Activated CD8-positive, alpha-beta memory T cell treated with anti-CD3 and anti-CD28 coated beads, Interleukin-2, amount 10 ng/mL, durations not matched to agents 7 days and 5 days (primary cell): ENCODE data around the gene KIF3B. TPM values are rescaled to one million over a fixed set of nuclear protein-coding genes. Genes with fewer than 3 reads are reported as not detected.
A peak's percentile ranks its signal among the peaks of the same experiment; 100 is the strongest.
"Not testable (repeated sequence)": the region's sequence is repeated elsewhere in the genome, so short reads cannot be mapped to it uniquely, and the experiment has no call there.

Experiments used
- ATAC-seq: fragments of 150-1000 bp; cut with Tn5 transposase; one replicate; pipeline ENCODE4 v1.10.0; 2021; ENCODE audit warnings: moderate library complexity
- CTCF ChIA-PET: fragments of 350-600 bp; sonication (Branson Sonifier 250); formaldehyde crosslinking; loops from one replicate; lab custom pipeline; 2021; ENCODE audit warnings: antibody characterized with exemption; lab: Charles Lee
- DNase-seq: peaks from one replicate; pipeline ENCODE4 v3.0.0-alpha.2; 2020
- H3K27ac Mint-ChIP-seq: one replicate; pipeline ENCODE4 v1.8.0; 2021; ENCODE audit warnings: mild to moderate bottlenecking, mixed read lengths
- H3K27me3 Mint-ChIP-seq: one replicate; pipeline ENCODE4 v1.8.0; 2021; ENCODE audit warnings: mixed read lengths
- H3K36me3 Mint-ChIP-seq: one replicate; pipeline ENCODE4 v1.8.0; 2021; ENCODE audit warnings: mild to moderate bottlenecking, mixed read lengths
- H3K4me1 Mint-ChIP-seq: one replicate; pipeline ENCODE4 v1.8.0; 2021; ENCODE audit warnings: mixed read lengths
- H3K4me3 Mint-ChIP-seq: one replicate; pipeline ENCODE4 v1.8.0; 2021; ENCODE audit warnings: mild to moderate bottlenecking, moderate library complexity, mixed read lengths
- H3K9me3 Mint-ChIP-seq: one replicate; pipeline ENCODE4 v1.8.0; 2022; ENCODE audit warnings: low read depth, mixed read lengths
- total RNA-seq, 2 experiments: library from RNA; stranded (reverse); gene quantifications; one replicate each; pipeline ENCODE4 v1.2.3, GENCODE V29; 2021

KIF3B gene
- total RNA-seq, 2 experiments from 2014 or later, result 19.9 to 26.0 TPM

DNA sequence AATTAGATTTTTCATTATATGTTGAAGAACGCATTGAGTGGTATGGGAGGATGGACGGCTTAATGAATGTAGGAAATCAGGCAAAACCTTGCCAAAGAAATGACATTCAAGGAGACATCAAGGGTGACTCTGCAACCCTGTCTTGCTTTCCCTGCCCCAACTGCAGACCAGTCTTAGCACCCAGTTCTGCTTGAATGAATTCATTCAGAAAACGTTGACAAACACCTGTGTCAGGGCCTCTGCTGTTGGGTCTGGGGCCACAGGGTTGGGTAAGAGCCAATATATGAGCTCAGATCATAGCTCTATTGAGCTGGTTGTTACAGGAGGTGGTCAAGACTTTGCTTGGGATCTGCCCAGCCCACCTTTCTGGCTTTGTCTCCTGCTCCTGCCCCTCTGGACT is 73.0 kb downstream of the KIF3B start:
- H3K4me3 Mint-ChIP-seq, result no peak overlapping the region
- DNase-seq (no peak), ATAC-seq (no peak)
- no peak overlapping the region for H3K27ac Mint-ChIP-seq
- H3K4me1 Mint-ChIP-seq, result peaks cover 37% of the 10 kb centered on the region
- H3K9me3 Mint-ChIP-seq, result no peaks in the 10 kb centered on the region
- H3K27me3 Mint-ChIP-seq, result peaks cover 2% of the 10 kb centered on the region
- peaks cover 13% of the 10 kb centered on the region for H3K36me3 Mint-ChIP-seq
- CTCF ChIA-PET, result interaction anchor here (0.8 to 1.2 kb wide), 3 partner anchors 9 to 17 kb away, joined by 3 to 5 read pairs (median 4); no protein-coding TSS in a partner anchor

DNA sequence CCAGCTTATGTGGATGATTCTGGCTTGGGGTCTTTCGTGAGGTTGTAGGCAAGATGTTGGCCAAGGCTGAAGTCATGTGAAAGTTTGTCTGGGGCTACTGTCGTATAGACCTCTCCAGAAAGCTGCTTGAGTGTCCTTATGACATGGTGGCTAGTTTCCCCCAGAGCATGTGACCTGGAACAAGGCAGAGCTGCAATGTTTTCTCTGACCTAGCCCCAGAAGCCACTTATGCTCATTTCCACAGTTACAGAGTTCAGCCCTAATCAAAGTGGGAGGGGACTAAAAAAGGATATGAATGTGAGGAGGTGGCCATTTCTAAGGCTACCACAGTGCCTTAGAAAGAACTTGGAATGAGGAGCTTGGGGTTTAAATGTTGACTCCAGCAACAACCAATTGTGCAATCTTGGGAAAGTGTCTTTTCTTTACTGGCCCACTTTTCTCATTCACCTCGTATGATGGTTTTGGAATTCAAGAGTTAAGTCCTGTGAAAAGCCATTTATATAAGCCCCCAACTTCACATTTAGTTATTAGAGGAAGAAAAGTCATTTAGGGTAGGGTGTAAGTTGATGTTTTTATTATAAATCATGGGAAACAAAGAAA is 74.8 kb downstream of the KIF3B start:
- Mint-ChIP-seq H3K27me3 (peaks cover 2% of the 10 kb centered on the region), H3K4me1 (peaks cover 53% of the 10 kb centered on the region), H3K27ac (peak overlapping the region; percentile 81), H3K4me3 (peak overlapping the region; percentile 22), H3K36me3 (peaks cover 13% of the 10 kb centered on the region), H3K9me3 (no peaks in the 10 kb centered on the region)
- DNase-seq, result peak; percentile 67
- ATAC-seq, result peak; percentile 46
- CTCF ChIA-PET, result interaction anchor here (0.7 to 1.7 kb wide), 5 partner anchors 11 to 74 kb away, joined by 3 to 5 read pairs (median 3); no protein-coding TSS in a partner anchor

DNA sequence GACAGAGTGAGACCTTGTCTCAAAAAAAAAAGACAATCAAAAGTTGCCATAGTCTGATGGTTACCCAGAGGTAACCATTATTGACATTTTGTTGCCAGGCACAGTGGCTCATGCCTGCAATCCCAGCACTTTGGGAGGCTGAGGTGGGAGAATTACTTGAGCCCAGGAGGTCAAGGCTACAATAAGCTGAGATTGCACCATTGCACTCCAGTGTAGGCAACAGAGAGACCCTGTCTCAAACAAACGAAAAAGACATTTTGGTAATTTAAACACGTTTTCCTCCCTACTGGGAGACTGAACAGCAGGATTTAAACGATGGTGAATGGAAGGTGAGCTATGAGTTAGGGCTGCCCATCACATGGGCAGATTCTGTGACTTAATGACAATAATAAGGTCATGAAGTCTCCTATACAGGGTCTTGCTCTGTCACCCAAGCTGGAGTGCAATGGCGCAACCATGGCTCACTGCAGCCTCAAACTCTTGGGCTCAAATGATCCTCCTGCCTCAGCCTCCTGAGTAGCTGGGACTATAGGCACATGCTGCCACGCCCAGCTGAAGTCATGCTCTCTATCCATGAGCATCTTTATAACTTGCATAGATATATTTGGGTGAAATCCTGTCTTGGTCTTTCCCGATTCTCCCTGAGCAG is 76.5 kb downstream of the KIF3B start:
- Mint-ChIP-seq H3K36me3 (peaks cover 13% of the 10 kb centered on the region), H3K27ac (peak overlapping the region; percentile 100), H3K9me3 (no peaks in the 10 kb centered on the region), H3K27me3 (peaks cover 2% of the 10 kb centered on the region), H3K4me1 (peaks cover 57% of the 10 kb centered on the region), H3K4me3 (no peak overlapping the region)
- ATAC-seq (no peak), DNase-seq (no peak)
- CTCF ChIA-PET, result interaction anchor here (1.1 to 1.5 kb wide), 3 partner anchors 9 to 20 kb away, joined by 3 to 5 read pairs (median 4); no protein-coding TSS in a partner anchor

DNA sequence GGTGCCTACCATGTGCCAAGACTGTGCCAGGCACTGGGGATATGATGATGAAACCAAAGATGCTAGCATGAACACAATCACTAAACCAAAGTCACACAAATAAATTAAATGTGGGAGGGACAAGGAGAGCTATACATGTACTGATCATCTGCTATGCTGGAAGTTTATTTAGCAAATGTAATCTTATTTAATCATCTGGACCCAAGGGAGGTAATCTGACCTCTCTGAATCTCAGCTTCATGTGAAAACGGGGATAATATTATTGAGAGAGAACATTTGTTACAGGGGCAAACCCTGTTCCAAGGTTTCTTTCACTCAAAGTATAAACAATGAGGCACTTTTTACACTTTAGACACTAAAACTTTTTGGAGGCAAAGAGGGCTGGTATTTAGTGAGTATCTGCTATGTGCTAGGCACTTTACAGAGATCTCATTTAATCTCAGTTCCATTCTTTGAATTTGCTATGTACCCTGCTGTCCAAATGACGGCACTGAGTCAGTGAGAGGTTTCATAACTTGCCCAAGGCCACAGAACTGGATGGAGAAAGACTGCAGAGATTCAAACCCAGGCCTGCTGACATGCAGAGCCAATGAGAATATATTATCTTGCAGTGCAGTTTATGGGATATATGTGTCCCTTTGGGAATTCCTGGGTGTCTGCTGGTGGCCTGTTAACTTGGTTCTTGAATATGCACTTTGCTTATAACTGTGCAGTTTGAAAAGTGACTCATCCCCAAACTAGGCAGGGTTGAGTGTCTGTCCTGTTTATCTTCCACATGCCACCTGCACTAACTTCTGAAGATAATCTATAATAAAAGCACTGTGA is 77.4 kb downstream of the KIF3B start:
- H3K27ac Mint-ChIP-seq, result peak overlapping the region; percentile 100
- peaks cover 13% of the 10 kb centered on the region for H3K36me3 Mint-ChIP-seq
- H3K4me3 Mint-ChIP-seq, result peak overlapping the region; percentile 31
- H3K9me3 Mint-ChIP-seq, result no peaks in the 10 kb centered on the region
- CTCF ChIA-PET, result interaction anchor here (1.1 to 1.8 kb wide), 4 partner anchors 9 to 21 kb away, joined by 3 to 5 read pairs (median 4); no protein-coding TSS in a partner anchor
- H3K4me1 Mint-ChIP-seq, result peaks cover 56% of the 10 kb centered on the region
- ATAC-seq, result peak; percentile 9
- peaks cover 2% of the 10 kb centered on the region for H3K27me3 Mint-ChIP-seq
- peak; percentile 63 for DNase-seq

DNA sequence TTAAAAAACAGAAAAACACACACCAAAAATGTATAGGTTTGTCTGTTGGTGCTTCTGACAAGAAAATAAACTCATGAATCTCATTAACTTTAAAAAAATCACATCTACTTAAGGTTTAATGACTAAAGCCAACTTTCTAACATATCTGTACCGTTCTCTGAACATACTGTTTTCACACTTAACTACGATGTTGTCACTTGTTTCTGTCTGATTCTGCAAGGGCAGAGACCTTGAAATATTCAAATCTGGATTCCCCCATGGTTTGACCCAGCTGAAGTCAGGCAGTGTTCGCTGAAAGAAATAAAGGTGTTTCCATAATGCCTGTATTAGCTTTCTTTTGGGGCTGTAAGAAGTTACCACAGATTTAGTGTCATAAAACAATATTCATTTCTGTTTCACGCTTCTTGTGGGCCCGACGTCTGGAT is 78.0 kb downstream of the KIF3B start:
- peak; percentile 45 for DNase-seq
- peaks cover 17% of the 10 kb centered on the region for H3K36me3 Mint-ChIP-seq
- CTCF ChIA-PET, result interaction anchor here (1.8 kb wide), 1 partner anchor 18 kb away, joined by 5 read pairs; no protein-coding TSS in a partner anchor
- peaks cover 2% of the 10 kb centered on the region for H3K27me3 Mint-ChIP-seq
- H3K9me3 Mint-ChIP-seq, result no peaks in the 10 kb centered on the region
- no peak for ATAC-seq
- H3K4me1 Mint-ChIP-seq, result peaks cover 62% of the 10 kb centered on the region
- peak overlapping the region; percentile 31 for H3K4me3 Mint-ChIP-seq
- H3K27ac Mint-ChIP-seq, result peak overlapping the region; percentile 100

DNA sequence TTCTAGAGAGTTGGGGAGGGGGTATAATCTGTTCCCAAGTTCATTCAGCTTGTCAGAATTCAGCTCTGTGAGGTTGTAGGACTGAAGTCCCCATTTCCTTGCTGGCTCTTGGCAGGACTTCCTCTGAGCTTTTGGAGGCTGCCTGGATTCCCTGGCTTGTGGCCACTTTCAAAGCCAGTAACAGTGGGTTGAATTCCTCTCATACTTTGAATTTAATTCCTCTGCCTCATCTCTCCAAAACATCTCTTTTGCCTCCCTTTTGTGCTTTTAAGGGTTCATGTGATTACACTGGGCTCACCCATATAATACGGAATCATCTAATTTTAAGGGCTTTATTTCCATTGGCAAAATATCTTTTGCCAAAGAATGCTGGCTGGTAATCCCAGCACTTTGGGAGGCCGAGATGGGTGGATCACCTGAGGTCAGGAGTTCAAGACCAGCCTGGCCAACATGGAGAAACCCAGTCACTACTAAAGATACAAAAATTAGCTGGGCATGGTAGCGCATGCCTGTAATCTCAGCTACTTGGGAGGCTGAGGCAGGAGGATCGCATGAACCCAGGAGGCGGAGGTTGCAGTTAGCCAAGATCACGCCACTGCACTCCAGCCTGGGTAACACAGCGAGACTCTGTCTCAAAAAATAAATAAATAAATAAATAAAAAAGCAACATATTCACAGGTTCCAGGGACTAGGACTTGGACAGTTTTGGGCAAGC is 78.6 kb downstream of the KIF3B start:
- peak overlapping the region; percentile 100 for H3K27ac Mint-ChIP-seq
- peaks cover 67% of the 10 kb centered on the region for H3K4me1 Mint-ChIP-seq
- DNase-seq, H3K27me3 Mint-ChIP-seq, ATAC-seq, H3K9me3 Mint-ChIP-seq: not testable (repeated sequence)
- H3K36me3 Mint-ChIP-seq, result peaks cover 19% of the 10 kb centered on the region
- CTCF ChIA-PET, result interaction anchor here (1.2 to 1.8 kb wide), 2 partner anchors 19 to 326 kb away, joined by 3 to 5 read pairs; no protein-coding TSS in a partner anchor
- peak overlapping the region; percentile 92 for H3K4me3 Mint-ChIP-seq

DNA sequence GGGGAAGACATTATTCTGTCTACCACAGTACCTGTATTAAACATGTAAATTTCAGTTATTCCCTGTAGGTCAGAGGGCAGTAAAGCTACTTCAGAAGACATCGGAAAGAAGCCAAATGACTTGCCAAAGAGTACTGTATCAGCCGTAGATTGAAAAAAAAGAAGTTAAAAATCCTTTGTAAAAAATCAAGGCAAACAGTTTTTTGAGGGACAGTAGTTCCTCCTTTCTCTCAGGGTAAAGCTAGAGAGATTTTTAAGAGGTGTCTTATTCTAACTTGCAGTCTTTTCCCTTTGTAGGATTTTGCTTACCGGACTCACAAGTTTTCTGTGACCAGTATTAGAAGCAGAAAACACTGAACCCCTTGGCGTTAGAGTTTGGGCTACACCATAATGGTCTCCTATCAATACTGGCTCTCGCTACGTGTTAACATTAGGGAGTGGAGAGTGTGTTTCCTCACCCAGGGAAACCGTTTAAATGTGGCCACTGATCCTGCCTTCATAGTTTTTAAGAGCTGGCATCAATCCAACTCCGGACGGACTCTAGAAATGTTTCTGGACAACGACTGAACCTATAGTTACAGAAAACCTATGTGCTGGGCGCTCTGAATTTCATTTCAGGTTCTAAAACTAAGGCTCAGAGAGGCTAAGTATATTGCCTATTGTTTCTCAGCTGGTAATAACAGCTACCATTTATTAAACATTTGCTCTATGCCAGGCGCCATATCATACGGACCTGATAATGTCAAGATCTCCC is 79.3 kb downstream of the KIF3B start:
- Mint-ChIP-seq H3K27me3 (peaks cover 2% of the 10 kb centered on the region), H3K36me3 (peaks cover 21% of the 10 kb centered on the region), H3K4me3 (peak overlapping the region; percentile 92), H3K4me1 (peaks cover 66% of the 10 kb centered on the region), H3K9me3 (no peaks in the 10 kb centered on the region), H3K27ac (peak overlapping the region; percentile 100)
- DNase-seq (no peak), ATAC-seq (no peak)
- CTCF ChIA-PET, result interaction anchor here (0.6 to 1.8 kb wide), 3 partner anchors 20 to 1327 kb away, joined by 3 to 5 read pairs (median 3); no protein-coding TSS in a partner anchor

DNA sequence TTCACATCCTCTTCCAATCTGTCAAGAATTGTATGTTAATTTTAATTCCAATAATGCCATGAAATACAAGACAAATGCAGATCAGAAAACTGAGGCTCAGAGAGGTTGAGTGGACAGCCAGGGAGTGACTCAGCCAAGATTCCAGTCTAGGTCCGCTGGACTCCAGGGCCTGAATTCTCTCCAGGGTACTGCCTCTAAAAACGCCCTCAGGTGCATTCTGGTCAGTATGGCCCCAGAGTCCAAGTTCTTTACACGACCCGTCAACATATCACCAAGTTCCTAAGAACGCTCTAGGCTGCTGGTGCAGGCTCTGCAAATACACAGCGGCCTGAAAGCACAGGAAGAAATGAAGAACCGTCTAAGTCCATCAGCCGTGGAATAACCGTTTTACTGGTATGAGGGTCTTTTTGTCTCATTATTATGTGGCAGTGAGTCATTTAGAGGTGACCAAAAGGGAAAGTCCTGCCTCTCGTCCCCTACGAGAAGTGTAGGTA is 80.0 kb downstream of the KIF3B start:
- H3K4me3 Mint-ChIP-seq, result peak overlapping the region; percentile 92
- H3K27ac Mint-ChIP-seq, result peak overlapping the region; percentile 100
- H3K36me3 Mint-ChIP-seq, result peaks cover 19% of the 10 kb centered on the region
- no peaks in the 10 kb centered on the region for H3K27me3 Mint-ChIP-seq
- CTCF ChIA-PET, result interaction anchor here (0.6 to 1.2 kb wide), 4 partner anchors 25 to 1326 kb away, joined by 3 to 6 read pairs (median 3); no protein-coding TSS in a partner anchor
- peaks cover 65% of the 10 kb centered on the region for H3K4me1 Mint-ChIP-seq
- no peak for DNase-seq
- no peaks in the 10 kb centered on the region for H3K9me3 Mint-ChIP-seq
- ATAC-seq, result peak; percentile 8

DNA sequence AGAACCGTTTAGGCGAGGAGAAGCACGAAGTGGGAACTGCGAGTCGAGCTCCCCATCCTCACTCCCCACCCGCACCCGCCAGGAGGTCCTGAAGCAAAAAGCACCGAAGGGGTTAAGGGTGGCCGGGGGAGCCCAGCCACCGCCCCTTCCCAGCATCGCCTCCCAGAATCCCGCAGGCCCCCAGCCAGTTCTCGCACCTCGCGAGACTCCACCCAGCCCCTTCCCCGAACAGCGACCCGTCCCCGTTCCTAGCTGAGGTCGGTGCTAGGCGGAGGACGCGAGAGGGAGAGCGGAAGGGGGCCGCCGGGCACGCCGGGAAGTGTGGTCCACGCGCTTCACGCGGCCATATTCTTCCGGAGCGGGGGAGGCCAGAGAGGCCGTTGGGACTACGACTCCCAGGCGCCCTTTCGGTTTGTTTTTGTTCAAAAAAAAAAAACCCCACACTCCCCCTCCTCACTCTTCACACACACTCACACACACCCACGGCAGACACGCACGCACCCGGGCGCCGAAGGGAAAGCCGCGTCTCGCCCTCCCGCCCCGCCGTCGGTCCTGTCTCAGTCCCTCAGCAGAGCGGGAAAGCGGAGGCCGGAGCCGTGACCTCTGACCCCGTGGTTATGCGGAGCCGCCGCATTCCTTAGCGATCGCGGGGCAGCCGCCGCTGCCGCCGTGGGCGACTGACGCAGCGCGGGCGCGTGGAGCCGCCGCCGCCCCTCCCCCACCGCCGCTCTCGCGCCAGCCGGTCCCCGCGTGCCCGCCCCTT is 80.6 kb downstream of the KIF3B start, which contains the start of gene ASXL1:
Gene ASXL1 (plus strand): TSS at position 463 of the 763 bp plus-strand sequence. CDS start 445 bp downstream, outside the sequence.
- ATAC-seq, result peak; percentile 88
- Mint-ChIP-seq H3K4me1 (peaks cover 69% of the 10 kb centered on the region), H3K4me3 (peak within 1 kb of the TSS; percentile 92), H3K27me3 (no peaks in the 10 kb centered on the region), H3K27ac (peak within 1 kb of the TSS; percentile 100), H3K36me3 (peaks cover 21% of the 10 kb centered on the region), H3K9me3 (no peaks in the 10 kb centered on the region)
- CTCF ChIA-PET, result interaction anchor here (0.7 to 1.9 kb wide), 4 partner anchors 16 to 82 kb away, joined by 3 to 6 read pairs (median 4); no protein-coding TSS in a partner anchor
- peak; percentile 98 for DNase-seq

DNA sequence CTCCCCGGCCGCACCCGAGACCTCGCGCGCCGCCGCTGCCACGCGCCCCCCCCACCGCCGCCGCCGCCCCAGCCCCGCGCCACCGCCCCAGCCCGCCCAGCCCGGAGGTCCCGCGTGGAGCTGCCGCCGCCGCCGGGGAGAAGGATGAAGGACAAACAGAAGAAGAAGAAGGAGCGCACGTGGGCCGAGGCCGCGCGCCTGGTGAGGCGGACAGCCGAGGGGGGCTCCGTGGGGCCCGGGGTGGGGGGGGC is 81.1 kb downstream of the KIF3B start:
- H3K36me3 Mint-ChIP-seq, result peaks cover 21% of the 10 kb centered on the region
- H3K27ac Mint-ChIP-seq, result peak overlapping the region; percentile 41
- peaks cover 72% of the 10 kb centered on the region for H3K4me1 Mint-ChIP-seq
- CTCF ChIA-PET, result interaction anchor here (1.2 to 1.9 kb wide), 4 partner anchors 16 to 150 kb away, joined by 4 to 6 read pairs (median 6); no protein-coding TSS in a partner anchor
- H3K27me3 Mint-ChIP-seq, result no peaks in the 10 kb centered on the region
- DNase-seq, result no peak
- peak overlapping the region; percentile 92 for H3K4me3 Mint-ChIP-seq
- ATAC-seq, result no peak
- no peaks in the 10 kb centered on the region for H3K9me3 Mint-ChIP-seq
